ENCODE measurements around the gene LCLAT1. TPM values are rescaled to one million over a fixed set of nuclear protein-coding genes. Genes with fewer than 3 reads are reported as not detected.

LCLAT1 gene
- total and polyA plus RNA-seq, 2 donors (not counting 1 experiment from before 2014, with no cell fraction given): 5.1 to 21.9 TPM

DNA sequence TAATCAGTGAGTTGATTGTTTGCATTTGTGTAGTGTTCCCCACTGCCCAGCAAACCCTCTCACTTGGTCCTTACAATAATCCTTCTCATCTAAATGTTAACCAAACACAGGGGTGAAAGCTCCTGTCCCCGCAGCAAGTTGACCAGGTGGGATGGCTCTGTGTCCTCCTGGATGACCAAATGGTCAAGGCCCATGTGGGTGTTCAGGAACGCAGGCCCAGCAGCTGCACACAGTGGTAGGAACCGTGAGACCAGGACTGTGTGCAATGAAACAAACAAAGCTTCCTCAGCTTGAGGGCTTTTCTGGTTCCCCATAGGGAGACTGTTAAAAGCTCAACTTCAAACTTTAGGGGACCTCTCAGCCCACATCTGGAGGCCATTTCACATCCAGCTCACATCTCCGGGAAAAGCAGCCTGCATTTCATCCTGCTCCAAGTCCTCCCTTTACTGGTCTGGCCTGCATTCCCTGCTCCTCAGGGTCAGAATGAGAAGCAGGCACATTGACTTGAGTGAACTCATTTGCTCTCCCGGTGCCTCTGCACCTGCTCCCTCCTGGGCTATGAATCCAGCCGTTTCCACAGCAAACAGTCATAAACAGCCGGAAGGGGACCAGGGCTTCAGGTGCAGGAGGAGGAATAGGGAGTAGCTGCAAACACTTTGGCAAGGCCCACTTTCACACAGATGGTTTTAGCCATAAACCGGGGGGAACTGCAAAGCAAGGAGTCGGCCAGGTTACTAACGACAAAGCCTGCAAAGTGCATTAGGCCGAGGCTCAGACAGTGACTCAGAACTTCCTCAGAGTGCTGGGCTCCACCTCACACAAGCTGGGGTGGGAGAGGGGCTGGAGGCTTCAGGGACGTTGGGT is 215.5 kb downstream of the LCLAT1 start:
- TF ChIP-seq EZH2 (IDR thresholded peaks at IDR 0.05; ENCODE audit: borderline replicate concordance, insufficient read depth, low read depth, low read length, poor library complexity, severe bottlenecking): no peak
- TF ChIP-seq, protein P1, sequence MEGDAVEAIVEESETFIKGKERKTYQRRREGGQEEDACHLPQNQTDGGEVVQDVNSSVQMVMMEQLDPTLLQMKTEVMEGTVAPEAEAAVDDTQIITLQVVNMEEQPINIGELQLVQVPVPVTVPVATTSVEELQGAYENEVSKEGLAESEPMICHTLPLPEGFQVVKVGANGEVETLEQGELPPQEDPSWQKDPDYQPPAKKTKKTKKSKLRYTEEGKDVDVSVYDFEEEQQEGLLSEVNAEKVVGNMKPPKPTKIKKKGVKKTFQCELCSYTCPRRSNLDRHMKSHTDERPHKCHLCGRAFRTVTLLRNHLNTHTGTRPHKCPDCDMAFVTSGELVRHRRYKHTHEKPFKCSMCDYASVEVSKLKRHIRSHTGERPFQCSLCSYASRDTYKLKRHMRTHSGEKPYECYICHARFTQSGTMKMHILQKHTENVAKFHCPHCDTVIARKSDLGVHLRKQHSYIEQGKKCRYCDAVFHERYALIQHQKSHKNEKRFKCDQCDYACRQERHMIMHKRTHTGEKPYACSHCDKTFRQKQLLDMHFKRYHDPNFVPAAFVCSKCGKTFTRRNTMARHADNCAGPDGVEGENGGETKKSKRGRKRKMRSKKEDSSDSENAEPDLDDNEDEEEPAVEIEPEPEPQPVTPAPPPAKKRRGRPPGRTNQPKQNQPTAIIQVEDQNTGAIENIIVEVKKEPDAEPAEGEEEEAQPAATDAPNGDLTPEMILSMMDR (IDR thresholded peaks at IDR 0.05): no peak
- no peaks in the 10 kb centered on the region for H3K4me1 ChIP-seq (ENCODE audit: control insufficient read depth in 2 of 2, insufficient read depth in 2 of 2, low read length in 2 of 2)
- H3K79me2 ChIP-seq (ENCODE audit: control insufficient read depth, insufficient read depth, low read length): no peaks in the 10 kb centered on the region
- no peaks in the 10 kb centered on the region for H4K20me1 ChIP-seq (ENCODE audit: control insufficient read depth, insufficient read depth, low read length, poor library complexity, severe bottlenecking)
- ChIA-PET POLR2A (interaction anchor here (0.6 kb wide), 1 partner anchor 359 kb away, joined by 3 read pairs; no protein-coding TSS in a partner anchor), CTCF (interaction anchor here (1.2 kb wide), 1 partner anchor 49 kb away, joined by 3 read pairs; no protein-coding TSS in a partner anchor)
- intact Hi-C loops (cut with micrococcal nuclease): no loop called here
- H2AFZ ChIP-seq (ENCODE audit: insufficient read depth, low read depth, low read length, poor library complexity, severe bottlenecking): no peak overlapping the region
- H3K27me3 ChIP-seq (replicated peaks in 1 of 4; ENCODE audit: control extremely low read depth in 1 of 4, control insufficient read depth in 3 of 4, insufficient read depth in 4 of 4, low read length in 3 of 4): peaks cover 0 to 15% (median 0%) of the 10 kb centered on the region in 4 experiments
- DNase-seq (no peak), ATAC-seq (ENCODE audit: low read depth) (no peak)
- Mint-ChIP-seq H3K27ac (no peak overlapping the region), H3K9me3 (ENCODE audit: insufficient read depth) (peaks cover 4% of the 10 kb centered on the region), H3K4me3 (no peak overlapping the region), H3K27me3 (peaks cover 5% of the 10 kb centered on the region), H3K4me1 (no peaks in the 10 kb centered on the region)
- no peak overlapping the region for H3K4me2 ChIP-seq (replicated peaks; ENCODE audit: low read depth, low read length, poor library complexity, severe bottlenecking)
- no peak overlapping the region for H3K27ac ChIP-seq (ENCODE audit: low read length in 2 of 2)
- H3K9me3 ChIP-seq (ENCODE audit: control extremely low read depth in 1 of 3, control insufficient read depth in 2 of 3, insufficient read depth in 1 of 3, low read length in 2 of 3): peaks cover 0 to 15% (median 14%) of the 10 kb centered on the region in 3 donors
- H3K36me3 ChIP-seq (replicated peaks in 1 of 2; ENCODE audit: control extremely low read depth in 1 of 2, control insufficient read depth in 1 of 2, extremely low read depth in 1 of 2, insufficient read depth in 2 of 2, low read length in 1 of 2): no peaks in the 10 kb centered on the region
- H3K9ac ChIP-seq (ENCODE audit: low read length): no peak overlapping the region
- 86% methylated on average over 12 of the region's 12 CpGs for WGBS (ENCODE audit: insufficient coverage)
- H3K4me3 ChIP-seq (ENCODE audit: control extremely low read depth in 1 of 5, extremely low read depth in 1 of 5, insufficient read depth in 1 of 5, low read depth in 2 of 5, low read length in 4 of 5): no peak overlapping the region

DNA sequence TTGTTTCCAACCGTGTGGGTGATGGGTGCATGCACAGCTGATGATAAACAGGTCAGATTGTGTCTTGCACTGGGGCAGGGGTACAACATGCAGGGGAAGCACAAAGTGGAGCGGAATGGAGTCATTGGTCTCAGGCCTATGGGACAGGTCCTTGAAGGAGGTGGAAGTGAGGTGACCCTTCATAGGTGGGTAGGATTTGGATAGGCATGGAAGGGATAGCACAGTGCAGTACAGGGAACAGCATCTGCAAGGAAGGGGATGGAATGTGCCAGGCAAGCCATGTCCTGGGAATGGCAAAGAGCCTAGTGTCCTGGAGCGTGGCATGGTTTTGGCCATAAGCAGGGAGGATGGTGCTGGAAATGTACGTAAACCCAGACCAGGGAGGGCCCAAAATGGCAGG is 216.3 kb downstream of the LCLAT1 start:
- peaks cover 0 to 19% (median 18%) of the 10 kb centered on the region in 3 donors for H3K9me3 ChIP-seq (ENCODE audit: control extremely low read depth in 1 of 3, control insufficient read depth in 2 of 3, insufficient read depth in 1 of 3, low read length in 2 of 3)
- 93% methylated on average over 3 of the region's 4 CpGs for WGBS (ENCODE audit: insufficient coverage)
- ChIA-PET POLR2A (no interaction called here), CTCF (no interaction called here)
- H2AFZ ChIP-seq (ENCODE audit: insufficient read depth, low read depth, low read length, poor library complexity, severe bottlenecking): no peak overlapping the region
- no peak overlapping the region for H3K27ac Mint-ChIP-seq
- ATAC-seq (ENCODE audit: low read depth) (no peak), DNase-seq (no peak)
- H3K9me3 Mint-ChIP-seq (ENCODE audit: insufficient read depth): peaks cover 6% of the 10 kb centered on the region
- peaks cover 5% of the 10 kb centered on the region for H3K27me3 Mint-ChIP-seq
- no peak overlapping the region for H3K4me2 ChIP-seq (replicated peaks; ENCODE audit: low read depth, low read length, poor library complexity, severe bottlenecking)
- H3K27ac ChIP-seq (ENCODE audit: low read length in 2 of 2): no peak overlapping the region
- no peaks in the 10 kb centered on the region for H3K4me1 Mint-ChIP-seq
- TF ChIP-seq, protein P1 (IDR thresholded peaks at IDR 0.05): no peak
- TF ChIP-seq EZH2 (IDR thresholded peaks at IDR 0.05; ENCODE audit: borderline replicate concordance, insufficient read depth, low read depth, low read length, poor library complexity, severe bottlenecking): no peak
- no peak overlapping the region for H3K4me3 Mint-ChIP-seq
- intact Hi-C loops (cut with micrococcal nuclease): no loop called here
- peaks cover 0 to 15% (median 0%) of the 10 kb centered on the region in 4 experiments for H3K27me3 ChIP-seq (replicated peaks in 1 of 4; ENCODE audit: control extremely low read depth in 1 of 4, control insufficient read depth in 3 of 4, insufficient read depth in 4 of 4, low read length in 3 of 4)
- H4K20me1 ChIP-seq (ENCODE audit: control insufficient read depth, insufficient read depth, low read length, poor library complexity, severe bottlenecking): no peaks in the 10 kb centered on the region
- no peaks in the 10 kb centered on the region for H3K36me3 ChIP-seq (replicated peaks in 1 of 2; ENCODE audit: control extremely low read depth in 1 of 2, control insufficient read depth in 1 of 2, extremely low read depth in 1 of 2, insufficient read depth in 2 of 2, low read length in 1 of 2)
- no peak overlapping the region for H3K4me3 ChIP-seq (ENCODE audit: control extremely low read depth in 1 of 5, extremely low read depth in 1 of 5, insufficient read depth in 1 of 5, low read depth in 2 of 5, low read length in 4 of 5)
- no peaks in the 10 kb centered on the region for H3K79me2 ChIP-seq (ENCODE audit: control insufficient read depth, insufficient read depth, low read length)
- H3K4me1 ChIP-seq (ENCODE audit: control insufficient read depth in 2 of 2, insufficient read depth in 2 of 2, low read length in 2 of 2): no peaks in the 10 kb centered on the region
- H3K9ac ChIP-seq (ENCODE audit: low read length): no peak overlapping the region

All from B cell (primary cell).